Epithelial cell of prostate (primary cell): ENCODE results near the gene CCT7.

ENCODE experiments used
- DNase-seq: peaks from one replicate; pipeline ENCODE4 v3.0.0-alpha.2; 2011; ENCODE audit warnings: low read depth, low spot score
- H3K27ac ChIP-seq: fragments of 450-650 bp; 2 replicates; pipeline ENCODE4 v1.5.1; 2017; ENCODE audit warnings: mild to moderate bottlenecking

CCT7 gene

GRCh38 chr2:73265298-73266060 lies 31.4 kb downstream of the CCT7 start:
- DNase-seq: no peak
- no peak overlapping the region for H3K27ac ChIP-seq

GRCh38 chr2:73266061-73266901 lies 32.2 kb downstream of the CCT7 start:
- no peak for DNase-seq
- no peak overlapping the region for H3K27ac ChIP-seq

DNA sequence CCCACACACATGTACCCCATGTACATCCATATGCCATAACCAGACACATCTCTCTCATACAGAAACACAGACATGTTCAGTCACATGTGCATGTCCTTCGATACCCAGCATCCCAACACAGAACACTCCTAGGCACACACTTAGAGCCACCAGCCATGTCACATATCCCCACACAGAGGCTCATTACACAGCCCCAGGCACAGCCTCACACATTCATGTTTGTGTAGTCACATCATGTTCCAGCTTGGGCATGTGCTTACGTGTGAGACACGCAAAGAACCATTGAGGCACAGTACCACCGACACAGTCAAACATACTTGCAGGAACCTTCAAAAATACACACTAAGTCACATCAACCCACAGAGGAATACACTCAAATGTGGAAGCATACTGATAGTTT lies 32.9 kb downstream of the CCT7 start:
- H3K27ac ChIP-seq: no peak overlapping the region
- DNase-seq: no peak

DNA sequence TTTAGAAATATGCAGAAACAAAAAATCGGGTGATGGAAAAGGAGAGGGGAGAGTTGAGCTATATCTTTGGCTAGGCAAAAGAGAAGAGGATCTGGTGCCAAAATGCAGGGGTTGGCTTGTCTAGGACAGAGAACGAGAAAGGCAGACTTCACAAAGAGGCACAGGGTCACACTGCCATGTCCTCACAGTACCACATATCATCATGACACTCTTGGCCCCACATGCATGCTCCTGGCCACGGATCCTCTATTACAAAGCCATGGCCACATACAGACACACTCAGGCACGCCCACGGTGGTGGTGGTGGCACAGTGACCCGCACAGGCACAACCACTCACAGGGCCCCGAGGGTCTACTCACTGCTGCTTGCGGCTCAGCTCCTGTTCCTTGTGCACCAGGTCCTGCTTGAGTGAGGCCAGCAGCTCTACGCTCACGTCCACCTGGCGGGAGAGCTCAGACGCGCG lies 34.3 kb downstream of the CCT7 start:
- H3K27ac ChIP-seq: peak overlapping the region; percentile 34
- no peak for DNase-seq

DNA sequence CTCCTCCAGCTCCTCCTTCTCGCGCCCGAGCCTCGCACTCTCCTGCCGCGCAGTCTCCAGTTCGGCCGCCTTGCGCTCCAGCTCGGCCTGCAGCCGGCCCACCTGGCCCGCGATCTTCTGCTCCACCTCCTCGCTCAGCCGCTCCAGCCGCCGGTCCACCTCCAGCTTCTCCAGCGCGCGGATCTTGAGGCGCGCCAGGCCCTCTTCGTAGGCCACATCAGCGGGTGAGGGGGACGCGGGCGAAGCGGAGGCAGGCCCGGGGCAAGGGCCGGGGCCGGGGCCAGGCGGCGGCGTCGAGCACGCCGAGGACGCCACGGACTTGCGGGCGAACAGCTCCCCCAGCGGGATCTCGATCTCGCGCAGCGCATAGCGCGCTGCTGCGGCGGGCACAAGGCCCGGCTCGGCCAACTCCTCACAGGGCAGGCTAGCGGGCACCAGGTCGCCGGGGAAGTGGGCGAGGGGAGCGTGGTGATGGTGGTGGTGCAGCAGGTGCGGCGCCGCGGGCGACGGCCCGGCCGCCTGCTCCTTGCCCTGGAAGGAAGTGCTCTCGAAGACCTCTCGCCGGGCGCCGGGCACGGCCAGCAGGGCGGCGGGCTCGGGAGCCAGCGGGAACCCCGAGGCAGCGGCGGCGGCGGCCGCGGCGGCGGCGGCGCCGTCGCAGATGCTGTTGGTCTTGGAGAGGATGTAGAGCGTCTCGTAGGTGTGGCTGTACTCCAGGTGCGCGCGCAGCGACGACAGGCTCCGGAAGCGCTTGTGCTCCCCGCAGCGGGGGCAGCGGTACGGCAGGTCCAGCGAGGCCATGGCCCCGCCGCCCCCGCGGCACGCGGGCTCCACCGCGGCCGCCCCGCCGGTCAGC lies 35.0 kb downstream of the CCT7 start:
- no peak for DNase-seq

GRCh38 chr2:73269686-73270465 lies 35.8 kb downstream of the CCT7 start:
- H3K27ac ChIP-seq: peak overlapping the region; percentile 34

More for the DNA sequence above, 35.0 kb downstream of the CCT7 start:
- H3K27ac ChIP-seq: peak overlapping the region; percentile 34

GRCh38 chr2:73272270-73272669 lies 38.2 kb downstream of the CCT7 start:
- DNase-seq: no peak
- no peak overlapping the region for H3K27ac ChIP-seq

More at GRCh38 chr2:73269686-73270465, 35.8 kb downstream of the CCT7 start:
- no peak for DNase-seq

DNA sequence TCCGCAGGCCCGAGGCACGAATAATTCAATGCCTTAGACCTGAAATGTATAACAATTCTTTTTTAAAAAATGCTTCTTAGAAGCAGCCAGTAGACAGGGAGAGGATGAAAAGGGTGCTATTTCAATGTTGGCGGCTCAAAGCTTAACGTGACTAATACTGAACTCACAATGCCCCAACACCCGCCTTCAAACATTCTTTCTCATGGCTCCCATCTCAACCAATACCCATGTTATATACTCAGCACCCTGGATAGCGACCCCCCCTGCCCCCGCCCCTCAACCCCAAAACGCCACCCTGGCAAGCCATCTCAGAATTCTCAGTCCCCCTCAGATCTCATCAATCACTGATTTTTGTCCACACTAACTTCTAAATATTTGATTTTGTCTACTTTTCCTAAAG lies 45.7 kb downstream of the CCT7 start:
- DNase-seq: no peak
- H3K27ac ChIP-seq: no peak overlapping the region

- no peak overlapping the region for H3K27ac ChIP-seq
- no peak for DNase-seq
Observed at GRCh38 chr2:73281244-73281643, 47.1 kb downstream of the CCT7 start.

DNA sequence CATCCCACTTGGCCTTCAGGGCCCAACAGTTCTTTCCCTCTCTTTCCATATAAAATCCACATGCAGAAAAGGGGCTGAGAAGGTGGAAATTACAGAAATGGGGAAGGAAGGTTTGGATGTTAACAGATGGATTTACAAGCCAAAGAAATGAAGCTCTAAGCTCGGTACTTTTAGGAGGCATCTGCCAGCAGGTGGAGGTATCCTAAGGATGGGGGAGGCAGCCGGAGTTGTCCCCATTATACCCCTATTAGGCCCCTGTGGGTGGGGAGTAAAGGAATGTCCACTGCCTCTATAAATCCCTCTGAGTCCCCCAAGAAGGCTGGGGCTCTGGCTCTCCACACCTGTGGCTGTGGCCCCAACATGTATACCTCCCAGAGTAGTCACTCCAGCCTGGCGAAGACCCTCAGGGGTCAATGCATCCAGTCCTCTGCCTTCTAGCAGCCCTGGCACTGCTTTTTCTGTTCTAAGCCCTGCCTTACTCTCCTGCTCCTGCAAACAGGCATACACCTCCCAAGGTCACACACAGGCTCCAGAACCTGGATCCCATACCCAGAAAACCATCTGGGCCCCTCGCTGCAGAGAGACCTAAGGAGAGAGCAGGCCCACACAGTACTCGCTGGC lies 48.9 kb downstream of the CCT7 start:
- DNase-seq: no peak
- H3K27ac ChIP-seq: no peak overlapping the region

GRCh38 chr2:73283545-73284295 lies 49.6 kb downstream of the CCT7 start:
- DNase-seq: no peak
- no peak overlapping the region for H3K27ac ChIP-seq

GRCh38 chr2:73284296-73285158 lies 50.4 kb downstream of the CCT7 start, which contains the start of gene FBXO41:
TSS of gene FBXO41 (minus strand) at chr2:73284478. CDS start at chr2:73269630, 14,848 bp downstream.
- no peak for DNase-seq

GRCh38 chr2:73285159-73285739 lies 51.1 kb downstream of the CCT7 start:
- no peak overlapping the region for H3K27ac ChIP-seq
- DNase-seq: no peak

More at GRCh38 chr2:73284296-73285158, 50.4 kb downstream of the CCT7 start, which contains the start of gene FBXO41:
- no peak within 1 kb of the TSS for H3K27ac ChIP-seq

DNA sequence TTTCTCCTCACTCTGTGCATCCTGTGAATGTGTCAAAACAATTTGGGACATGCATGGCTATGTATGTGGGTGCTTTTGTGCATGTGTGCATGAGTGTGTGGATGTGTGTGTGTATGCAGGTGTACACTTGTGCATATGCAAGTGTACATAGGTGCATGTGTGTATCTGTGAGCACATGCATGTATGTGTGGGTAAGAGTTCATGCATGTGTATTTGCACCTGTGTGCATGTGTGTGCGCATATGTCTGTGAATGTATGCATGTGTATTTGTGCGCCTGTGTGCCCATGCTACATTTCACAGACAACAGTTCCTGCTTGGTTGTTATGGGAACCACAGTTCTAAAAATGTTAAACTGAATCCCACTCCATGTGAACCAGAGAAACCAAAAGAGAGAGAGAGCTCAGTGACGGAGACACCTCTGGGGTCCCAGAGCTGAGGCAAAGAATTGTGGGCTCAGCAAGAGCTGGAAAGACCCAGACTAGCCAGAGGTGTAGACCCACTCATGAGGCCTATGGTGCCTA lies 52.1 kb downstream of the CCT7 start:
- H3K27ac ChIP-seq: no peak overlapping the region
- DNase-seq: no peak

DNA sequence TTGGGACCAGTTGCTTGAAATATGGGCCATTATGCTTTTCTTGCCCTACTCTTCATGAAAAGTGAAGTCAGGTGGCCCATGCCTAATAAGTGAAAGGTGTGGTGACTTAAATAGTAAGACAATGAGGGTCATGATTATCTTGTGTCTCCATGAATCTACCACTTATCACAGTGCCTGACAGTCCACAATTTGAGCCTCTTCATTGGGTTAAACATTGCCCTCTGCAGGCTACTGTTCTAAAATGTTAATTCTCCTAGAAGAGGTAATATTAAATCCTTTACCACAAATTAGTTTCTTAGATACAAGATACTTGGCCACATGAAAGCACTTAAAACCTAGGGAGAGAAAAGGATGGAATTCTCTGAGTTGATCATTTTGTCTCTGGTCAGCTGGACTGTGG lies 55.2 kb downstream of the CCT7 start:
- no peak for DNase-seq
- no peak overlapping the region for H3K27ac ChIP-seq

DNA sequence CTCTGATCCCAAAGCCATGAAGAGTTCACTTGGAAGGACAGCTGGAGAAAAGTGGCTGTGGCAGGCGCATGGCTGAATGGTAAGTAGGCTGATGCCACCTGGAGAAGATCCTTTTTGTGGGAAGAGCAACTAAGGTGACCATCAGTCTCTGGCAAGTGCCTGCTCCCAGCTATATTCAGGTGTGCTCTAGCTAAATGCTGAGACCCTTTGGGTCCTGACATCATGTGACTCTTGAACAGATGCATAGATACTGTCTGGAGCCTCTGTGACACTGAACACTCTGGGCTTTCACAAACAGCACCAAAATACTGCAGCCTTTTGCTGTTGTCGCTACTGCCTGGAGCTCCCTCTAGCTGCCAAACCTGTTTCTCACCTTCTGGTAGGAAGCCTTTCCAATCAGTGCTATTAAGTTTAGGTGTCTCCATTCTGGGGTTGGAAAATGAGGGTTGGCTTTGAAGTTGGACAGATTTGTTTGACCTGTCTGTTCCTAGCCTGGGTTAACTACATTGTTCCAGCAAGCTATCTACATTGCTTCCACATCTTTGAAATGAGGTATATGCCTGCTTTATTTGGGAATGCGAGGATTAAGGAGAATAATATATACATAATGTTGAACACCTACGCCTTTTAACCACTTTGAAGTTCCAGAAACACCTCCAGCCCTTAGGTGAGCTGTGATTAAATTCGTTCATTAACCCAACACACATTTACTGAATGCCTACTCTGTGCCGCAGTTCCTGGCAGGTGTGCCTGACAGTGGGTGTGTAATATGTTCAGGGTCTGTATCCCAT lies 56.1 kb downstream of the CCT7 start:
- DNase-seq: no peak
- no peak overlapping the region for H3K27ac ChIP-seq
